ENCODE results near the gene MACROD2. TPM values are rescaled to one million over a fixed set of nuclear protein-coding genes. Genes with fewer than 3 reads are reported as not detected.
"Not testable (repeated sequence)": the region's sequence is repeated elsewhere in the genome, so short reads cannot be mapped to it uniquely, and the experiment has no call there.

Gene MACROD2
- total RNA-seq, 1 donor from 2014 or later, result 4.2 TPM

GRCh38 chr20:14223806-14224205, 228.5 kb downstream of the MACROD2 start:
- intact Hi-C loops (cut with DNase I), result no loop called here
- ATAC-seq (ENCODE audit: poor library complexity), result no peak
- no peak for DNase-seq

DNA sequence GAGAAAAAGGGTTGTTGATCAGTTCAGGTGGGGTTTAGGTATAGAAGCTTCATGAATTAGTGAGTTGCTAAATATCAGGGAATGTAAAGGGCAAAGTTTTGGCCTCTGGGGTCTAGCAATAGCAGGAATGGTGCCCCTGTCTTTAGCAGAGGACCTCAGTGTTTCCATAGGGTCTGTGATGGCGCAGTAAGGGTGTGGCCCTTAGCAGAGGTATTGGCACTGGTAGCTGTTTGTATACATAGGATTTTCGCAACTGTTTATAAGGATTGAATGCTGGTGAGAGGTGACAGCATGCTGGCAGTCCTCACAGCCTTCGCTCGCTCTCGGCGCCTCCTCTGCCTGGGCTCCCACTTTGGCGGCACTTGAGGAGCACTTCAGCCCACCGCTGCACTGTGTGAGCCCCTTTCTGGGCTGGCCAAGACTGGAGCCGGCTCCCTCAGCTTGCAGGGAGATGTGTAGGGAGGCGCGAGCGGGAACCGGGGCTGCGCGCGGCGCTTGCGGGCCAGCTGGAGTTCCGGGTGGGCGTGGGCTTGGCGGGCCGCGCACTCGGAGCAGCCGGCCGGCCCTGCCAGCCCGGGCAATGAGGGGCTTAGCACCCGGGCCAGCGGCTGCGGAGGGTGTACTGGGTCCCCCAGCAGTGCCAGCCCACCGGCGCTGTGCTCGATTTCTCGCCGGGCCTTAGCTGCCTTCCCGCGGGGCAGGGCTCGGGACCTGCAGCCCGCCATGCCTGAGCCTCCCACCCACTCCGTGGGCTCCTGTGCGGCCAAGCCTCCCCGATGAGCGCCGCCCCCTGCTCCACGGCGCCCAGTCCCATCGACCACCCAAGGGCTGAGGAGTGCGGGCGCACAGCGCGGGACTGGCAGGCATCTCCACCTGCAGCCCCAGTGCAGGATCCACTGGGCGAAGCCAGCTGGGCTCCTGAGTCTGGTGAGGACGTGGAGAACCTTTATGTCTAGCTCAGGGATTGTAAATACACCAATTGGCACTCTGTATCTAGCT, 231.0 kb downstream of the MACROD2 start:
- ATAC-seq (ENCODE audit: poor library complexity); intact Hi-C loops (cut with DNase I); DNase-seq: not testable (repeated sequence)

DNA sequence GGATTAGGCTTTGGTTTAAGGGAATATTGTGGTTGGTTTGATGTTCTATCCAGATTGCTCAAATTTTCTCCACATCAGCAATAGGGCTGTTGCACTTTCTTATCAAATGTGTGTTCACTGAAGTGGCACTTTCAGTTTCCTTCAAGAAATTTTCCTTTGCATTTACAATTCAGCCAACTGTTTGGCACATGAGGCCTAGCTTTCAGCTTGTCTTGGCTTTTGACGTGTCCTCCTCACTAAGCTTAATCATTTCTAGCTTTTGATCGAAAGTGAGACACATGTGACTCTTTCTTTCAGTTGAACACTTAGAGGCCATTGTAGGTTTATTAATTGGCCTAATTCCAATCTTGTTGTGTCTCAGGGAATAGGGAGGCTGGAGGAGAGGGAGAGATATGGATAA, 237.3 kb downstream of the MACROD2 start:
- DNase-seq (no peak), ATAC-seq (ENCODE audit: poor library complexity) (no peak)
- intact Hi-C loops (cut with DNase I), result no loop called here

DNA sequence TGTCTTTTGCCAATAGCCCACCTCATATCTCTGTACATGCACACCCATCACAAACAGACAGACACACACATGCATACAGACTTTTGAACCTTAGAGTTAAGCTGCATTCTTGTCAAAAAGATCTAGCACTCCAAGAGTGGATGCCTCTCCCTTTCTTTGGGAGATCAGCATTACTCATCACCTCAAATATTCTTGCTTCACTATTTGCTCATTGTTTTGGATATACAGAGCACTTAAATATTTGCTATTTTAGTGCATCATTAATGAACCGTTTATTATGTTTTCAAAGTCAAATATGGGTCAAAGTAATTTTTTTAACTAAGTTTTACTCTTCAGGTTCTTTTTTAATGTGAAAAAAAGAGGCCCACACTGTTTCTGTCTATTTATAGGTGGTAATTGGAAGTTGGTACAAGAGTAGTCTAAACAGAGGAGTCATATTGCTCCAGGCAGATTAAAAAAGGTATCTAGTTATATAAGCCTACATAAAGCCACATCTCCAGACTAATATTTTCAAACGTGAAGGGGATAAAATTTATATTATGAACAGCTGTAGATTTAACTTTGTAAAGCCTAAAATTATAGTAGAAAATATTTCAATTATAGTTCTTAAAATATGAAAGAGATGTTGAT, 239.5 kb downstream of the MACROD2 start:
- intact Hi-C loops (cut with DNase I), result no loop called here
- ATAC-seq (ENCODE audit: poor library complexity) (peak; percentile 68), DNase-seq (no peak)

DNA sequence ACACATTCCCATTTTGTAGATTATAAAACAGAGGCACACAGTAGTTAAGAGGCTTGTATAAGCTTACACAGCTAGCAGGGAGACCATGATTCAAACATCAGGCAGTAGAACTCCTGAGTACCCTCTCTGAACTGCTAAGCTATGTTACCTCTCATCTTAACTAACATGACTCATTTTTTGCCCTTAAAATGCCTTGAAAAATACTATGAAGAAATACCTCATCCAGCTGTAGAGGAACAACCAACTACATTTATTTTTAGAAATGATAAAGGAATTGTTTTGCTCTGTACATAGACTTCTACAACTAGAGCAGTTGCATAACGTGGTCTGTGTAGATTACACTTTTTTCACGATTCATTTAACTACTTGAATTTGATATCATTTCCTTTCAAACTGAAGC, 240.0 kb downstream of the MACROD2 start:
- DNase-seq (no peak), ATAC-seq (ENCODE audit: poor library complexity) (peak; percentile 43)
- intact Hi-C loops (cut with DNase I), result no loop called here

- intact Hi-C loops (cut with DNase I), result no loop called here
These were observed 250.2 kb downstream of the MACROD2 start for GRCh38 chr20:14245368-14245970.

DNA sequence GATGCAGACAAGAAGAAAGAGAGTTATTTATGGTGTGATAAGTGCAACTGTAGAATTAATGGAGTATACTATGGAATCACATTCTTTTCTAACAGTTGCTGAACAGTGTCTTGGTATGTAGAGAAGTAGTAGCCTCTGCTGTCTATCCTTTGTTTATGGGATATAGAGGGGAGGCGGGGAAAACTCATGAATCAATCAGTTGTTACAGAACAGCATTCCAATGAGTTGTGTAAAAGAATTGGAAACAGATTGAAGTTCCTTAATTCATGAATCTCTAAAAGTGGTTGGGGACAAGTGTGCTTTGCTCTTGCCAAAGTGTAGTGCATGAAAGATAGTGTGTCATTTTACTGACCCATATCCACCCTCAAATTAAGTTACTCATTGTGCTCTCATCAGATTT, 264.4 kb downstream of the MACROD2 start:
- ATAC-seq (ENCODE audit: poor library complexity) (no peak), DNase-seq (no peak)
- intact Hi-C loops (cut with DNase I), result no loop called here

More at GRCh38 chr20:14245368-14245970, 250.2 kb downstream of the MACROD2 start:
- ATAC-seq (ENCODE audit: poor library complexity) (peak; percentile 61), DNase-seq (no peak)

- intact Hi-C loops (cut with DNase I), result no loop called here
- no peak for ATAC-seq (ENCODE audit: poor library complexity)
- DNase-seq, result no peak
These were observed 265.1 kb downstream of the MACROD2 start for GRCh38 chr20:14260367-14260766.

DNA sequence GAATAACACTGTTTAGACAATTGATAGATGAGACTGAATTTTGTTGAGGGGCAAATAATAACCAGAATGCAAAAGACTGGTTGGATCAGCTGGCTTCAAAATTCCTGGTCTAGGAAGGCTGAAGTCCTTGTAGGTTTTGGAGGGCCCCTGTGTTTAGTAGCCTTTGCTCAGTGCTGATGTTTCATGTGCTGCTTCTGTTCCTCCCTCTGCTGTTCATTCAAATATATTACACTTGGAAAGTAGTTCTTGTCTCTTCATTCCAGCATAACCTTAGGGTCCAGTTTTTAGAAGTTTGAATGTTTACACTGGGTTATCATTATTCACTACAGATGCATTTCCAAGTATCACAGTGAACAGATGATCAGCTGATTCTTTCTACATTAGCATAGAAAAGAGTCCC, 269.6 kb downstream of the MACROD2 start:
- intact Hi-C loops (cut with DNase I), result no loop called here
- ATAC-seq (ENCODE audit: poor library complexity) (no peak), DNase-seq (no peak)

- DNase-seq (no peak), ATAC-seq (ENCODE audit: poor library complexity) (no peak)
- intact Hi-C loops (cut with DNase I), result no loop called here
These were observed 270.9 kb downstream of the MACROD2 start for GRCh38 chr20:14266246-14266645.

- ATAC-seq (ENCODE audit: poor library complexity); intact Hi-C loops (cut with DNase I); DNase-seq: not testable (repeated sequence)
These were observed 275.4 kb downstream of the MACROD2 start for GRCh38 chr20:14270751-14271150.

DNA sequence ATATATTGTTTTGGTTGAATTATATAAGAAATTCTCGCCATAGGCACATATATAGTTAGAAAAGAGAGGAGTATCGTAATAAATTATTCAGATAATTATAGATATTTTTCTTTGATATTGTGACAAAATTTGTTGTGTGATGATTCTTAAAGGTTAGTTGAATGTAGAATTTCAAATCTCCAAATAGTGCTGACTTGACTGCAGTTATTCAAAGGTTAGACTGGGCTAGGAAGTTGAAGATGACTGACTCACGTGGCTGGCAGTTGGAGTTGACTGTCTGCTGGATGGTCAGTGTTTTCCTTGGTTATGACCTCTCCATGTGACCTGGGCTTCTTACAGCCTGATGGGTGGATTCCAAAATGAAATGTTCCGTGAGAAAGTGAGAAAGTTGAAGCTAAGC, 286.8 kb downstream of the MACROD2 start:
- no peak for ATAC-seq (ENCODE audit: poor library complexity)
- intact Hi-C loops (cut with DNase I), result no loop called here
- DNase-seq, result no peak

DNA sequence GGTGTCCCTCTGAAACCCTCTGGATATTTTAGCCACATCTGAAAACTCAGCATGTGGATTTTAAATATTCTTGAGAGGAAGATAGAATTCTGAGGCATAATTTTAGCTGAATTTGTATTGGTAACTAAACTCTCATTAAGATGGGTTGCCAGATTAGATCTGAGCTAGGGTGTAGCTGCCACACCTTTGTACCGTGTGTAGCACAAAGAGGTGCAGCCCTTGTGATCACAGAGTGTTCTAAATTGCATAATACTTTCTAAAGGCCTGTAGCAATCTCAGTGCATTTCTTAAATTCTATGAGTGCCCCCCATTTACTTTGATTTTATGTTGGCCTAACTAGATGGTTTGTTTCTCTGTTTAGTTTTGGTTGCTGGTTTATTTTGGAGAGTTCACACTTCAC, 289.1 kb downstream of the MACROD2 start:
- ATAC-seq (ENCODE audit: poor library complexity), result no peak
- intact Hi-C loops (cut with DNase I), result no loop called here
- DNase-seq, result no peak

DNA sequence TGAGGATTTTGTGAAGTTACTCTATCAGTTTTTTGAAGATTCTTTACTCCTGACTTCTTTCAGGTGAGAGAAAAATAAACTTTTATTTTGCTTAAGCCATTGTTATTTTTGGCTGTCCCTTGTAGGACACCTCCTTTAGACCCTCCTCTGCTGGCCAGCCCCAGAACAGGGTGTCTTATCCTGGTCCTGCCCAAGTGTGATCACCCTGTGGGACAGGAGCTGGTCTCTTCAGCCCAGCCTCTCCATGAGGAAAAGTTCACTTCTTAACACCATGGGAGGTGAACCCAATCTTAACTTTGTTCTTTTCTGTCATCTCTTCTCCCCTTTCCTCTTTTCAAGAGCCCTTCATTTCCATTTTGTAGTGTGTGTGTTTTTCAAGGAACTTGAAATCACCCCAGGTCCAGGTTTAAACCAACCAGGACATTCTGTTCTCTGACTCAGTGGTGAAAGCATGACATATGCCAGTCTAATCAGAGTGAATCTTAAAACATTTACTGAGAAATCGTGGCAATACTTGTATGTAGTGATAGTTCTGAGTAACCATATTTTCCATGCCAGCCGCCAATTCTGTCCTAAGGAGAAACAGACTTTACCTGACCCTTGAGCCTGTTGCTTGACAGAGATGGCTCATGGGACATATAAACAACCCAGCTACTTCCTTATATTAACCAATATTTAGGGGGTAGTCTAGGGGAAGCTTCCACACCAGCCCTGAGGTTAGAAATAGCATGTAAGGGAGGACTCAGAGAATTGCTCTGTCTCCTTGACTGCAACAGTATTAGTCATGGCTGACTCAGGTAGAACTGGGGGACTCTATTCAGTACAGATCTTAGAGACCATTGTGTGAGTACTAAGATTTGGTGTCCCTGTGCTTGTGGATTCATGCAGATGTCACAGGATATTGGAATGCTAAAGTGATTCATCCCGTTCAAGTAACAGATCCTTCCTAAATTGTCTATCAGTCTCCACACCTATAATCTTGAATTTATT, 293.3 kb downstream of the MACROD2 start:
- ATAC-seq (ENCODE audit: poor library complexity) (no peak), DNase-seq (no peak)
- intact Hi-C loops (cut with DNase I), result no loop called here

GRCh38 chr20:14291502-14291901, 296.2 kb downstream of the MACROD2 start:
- no peak for DNase-seq
- intact Hi-C loops (cut with DNase I), result no loop called here
- ATAC-seq (ENCODE audit: poor library complexity), result no peak

DNA sequence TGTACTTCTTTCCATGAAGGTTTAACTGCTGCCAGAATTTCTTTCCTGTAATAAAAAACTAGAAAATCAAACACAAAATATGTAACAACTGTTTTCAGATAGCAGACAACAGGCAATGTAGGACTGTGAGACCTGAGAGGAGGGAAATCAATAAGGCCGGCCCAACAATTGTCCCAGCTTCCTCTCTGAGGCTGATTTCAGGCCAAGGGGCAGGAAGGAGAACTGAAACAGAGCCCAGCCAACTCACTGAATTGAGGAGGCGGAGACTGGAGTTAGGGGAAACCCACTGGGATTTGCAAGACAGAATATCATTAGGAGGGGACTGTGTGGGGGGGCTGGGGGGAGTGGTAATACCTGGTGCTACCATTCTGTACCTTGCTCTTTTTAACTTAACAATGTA, 299.9 kb downstream of the MACROD2 start:
- intact Hi-C loops (cut with DNase I), result no loop called here
- no peak for DNase-seq
- no peak for ATAC-seq (ENCODE audit: poor library complexity)

DNA sequence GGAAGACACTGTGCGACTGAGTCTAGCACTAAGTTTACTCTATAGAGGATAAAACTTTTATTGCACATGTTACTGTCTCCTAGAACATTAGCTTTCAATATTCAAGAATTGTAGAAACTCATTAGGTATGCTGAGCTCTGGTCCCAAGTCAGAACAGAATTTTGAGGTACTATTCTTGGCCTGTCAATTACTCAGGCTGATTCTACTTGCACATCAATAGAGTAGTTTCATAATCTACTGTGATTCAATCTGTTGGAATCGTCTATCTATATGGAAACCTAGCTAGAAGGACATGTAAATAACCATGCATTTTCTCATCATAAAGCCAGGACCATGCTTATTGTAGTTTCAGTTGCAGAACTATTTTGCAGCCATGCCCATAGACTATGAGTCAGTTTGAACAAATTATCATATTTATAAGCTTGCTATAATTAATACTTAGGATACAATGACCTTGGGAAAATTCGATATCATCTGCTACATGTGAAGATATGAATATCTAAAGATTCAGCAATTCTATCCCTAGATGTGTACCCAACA, 300.5 kb downstream of the MACROD2 start:
- no peak for DNase-seq
- intact Hi-C loops (cut with DNase I), result no loop called here
- no peak for ATAC-seq (ENCODE audit: poor library complexity)

- intact Hi-C loops (cut with DNase I), result no loop called here
- no peak for ATAC-seq (ENCODE audit: poor library complexity)
These were observed 304.5 kb downstream of the MACROD2 start for GRCh38 chr20:14299831-14300230.

More at GRCh38 chr20:14299831-14300230, 304.5 kb downstream of the MACROD2 start:
- DNase-seq, result no peak
